Coronary artery (tissue), 2 donors: Measurements from ENCODE around the gene OR6S1.
"Not testable (repeated sequence)": the region's sequence is repeated elsewhere in the genome, so short reads cannot be mapped to it uniquely, and the experiment has no call there.

Source experiments
- DNase-seq: peaks from one replicate; pipeline ENCODE4 v3.0.0-alpha.2; 2017; ENCODE audit warnings: low spot score
- H3K27ac ChIP-seq, 2 donors: fragments of 200-600 bp; sonication (generic); one replicate each; pipeline ENCODE4 v1.5.1; 2016 to 2019
- H3K4me3 ChIP-seq: fragments of 200-600 bp; sonication (generic); 2 replicates; pipeline ENCODE4 v1.5.1; 2016; ENCODE audit warnings: mild to moderate bottlenecking, moderate library complexity
- CTCF ChIP-seq: fragments of 200-600 bp; sonication (generic); IDR thresholded peaks from one replicate; pipeline ENCODE4 v1.5.1; 2019; ENCODE audit warnings: antibody characterized with exemption

OR6S1 gene

GRCh38 chr14:20627346-20628027 lies 14.0 kb downstream of the OR6S1 start:
- no peak for DNase-seq
- Histone ChIP-seq H3K27ac (no peak overlapping the region), H3K4me3 (no peak overlapping the region)
- TF ChIP-seq CTCF = no peak

DNA sequence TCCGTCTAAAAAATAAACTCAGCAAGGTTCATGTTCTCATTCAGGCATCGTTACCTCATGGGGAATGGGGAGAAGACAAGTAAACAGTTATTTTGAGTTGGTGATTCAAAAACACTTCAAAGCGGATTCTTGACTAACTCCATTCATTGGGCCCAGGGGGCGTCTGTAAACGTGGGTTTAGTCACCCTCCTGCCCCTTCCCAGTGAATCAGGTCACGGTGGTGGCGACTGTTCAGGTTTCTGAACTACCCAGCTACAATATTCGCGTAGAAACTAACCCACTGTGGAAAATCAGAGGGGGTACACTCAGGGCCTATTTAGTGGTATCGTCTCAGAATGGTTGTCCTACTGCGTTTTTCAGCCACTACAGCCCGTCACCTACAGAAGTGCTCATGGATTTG lies 15.2 kb downstream of the OR6S1 start:
- no peak for DNase-seq
- peak overlapping the region; percentile 55 for H3K4me3 ChIP-seq

DNA sequence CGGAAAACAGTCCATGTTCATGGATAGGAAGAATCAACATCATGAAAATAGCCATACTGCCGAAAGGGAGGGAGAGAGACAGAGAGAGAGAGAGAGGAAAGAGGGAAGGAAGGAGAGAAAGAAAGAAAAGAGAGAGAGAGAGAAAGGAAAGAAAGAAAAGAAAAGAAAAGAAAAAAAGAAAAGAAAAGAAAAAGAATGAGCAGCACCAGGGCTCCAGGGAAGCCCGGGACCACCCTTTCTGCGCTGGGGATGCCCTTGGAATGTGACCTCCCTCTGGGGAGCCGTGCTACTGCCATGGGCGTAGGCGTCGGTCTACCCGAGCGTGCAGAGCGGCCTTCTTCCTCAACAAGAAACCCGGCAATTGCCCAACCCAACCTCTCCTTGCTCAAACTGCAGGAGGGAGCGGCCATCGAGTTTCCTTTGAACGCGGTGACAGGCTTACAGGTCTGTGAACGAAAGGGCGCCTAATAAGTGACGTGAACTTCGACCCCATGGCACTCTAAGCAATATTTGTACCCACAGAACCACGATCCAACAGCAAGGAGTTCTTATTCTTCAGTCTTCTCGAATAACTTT lies 16.9 kb downstream of the OR6S1 start:
- no peak overlapping the region for H3K27ac ChIP-seq
- peak overlapping the region; percentile 55 for H3K4me3 ChIP-seq
- TF ChIP-seq CTCF = no peak
- DNase-seq = no peak

More for the DNA sequence above, 15.2 kb downstream of the OR6S1 start:
- TF ChIP-seq CTCF = no peak
- H3K27ac ChIP-seq = no peak overlapping the region

- Histone ChIP-seq H3K4me3 (no peak overlapping the region), H3K27ac (no peak overlapping the region)
- no peak for DNase-seq
- TF ChIP-seq CTCF = no peak
These were observed 17.7 kb downstream of the OR6S1 start for GRCh38 chr14:20623798-20624197.

GRCh38 chr14:20622816-20623291 lies 18.6 kb downstream of the OR6S1 start:
- no peak for TF ChIP-seq CTCF
- H3K27ac ChIP-seq = no peak overlapping the region
- H3K4me3 ChIP-seq = peak overlapping the region; percentile 48
- no peak for DNase-seq

DNA sequence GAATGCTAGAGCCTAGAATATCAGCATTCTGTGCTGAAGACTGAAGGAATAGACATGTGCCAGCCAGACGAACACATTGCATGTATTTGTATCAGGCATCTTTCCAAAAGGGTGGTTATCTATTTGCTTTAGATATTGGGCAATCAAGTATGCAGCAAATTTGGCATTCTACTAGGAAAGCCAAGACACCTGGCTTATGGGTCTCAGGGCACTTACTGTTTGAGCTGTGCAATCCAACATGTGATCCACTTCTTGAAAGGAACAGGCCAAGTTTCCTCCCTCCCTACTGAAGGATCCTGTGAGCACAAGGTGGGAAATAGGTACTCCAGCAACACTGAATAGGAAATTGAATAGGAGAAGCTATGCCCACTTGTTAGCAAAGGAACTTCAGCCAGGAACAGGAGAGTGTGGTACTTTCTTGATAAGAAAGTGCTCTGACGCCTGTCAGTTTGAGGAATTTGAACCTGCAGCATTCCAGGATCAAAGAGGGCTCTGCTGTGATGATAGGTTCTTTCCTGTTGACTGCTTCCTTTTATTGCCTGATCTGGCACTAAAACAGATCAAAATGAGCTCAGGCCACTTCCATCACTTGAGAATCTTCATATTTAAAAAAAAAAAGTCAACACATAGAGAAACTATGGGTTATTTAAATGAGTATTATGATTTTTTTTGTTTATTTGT lies 20.6 kb downstream of the OR6S1 start:
- DNase-seq = no peak
- no peak overlapping the region for H3K27ac ChIP-seq
- TF ChIP-seq CTCF = no peak
- H3K4me3 ChIP-seq = no peak overlapping the region

GRCh38 chr14:20619688-20620087 lies 21.8 kb downstream of the OR6S1 start:
- not testable (repeated sequence) for H3K4me3 ChIP-seq, H3K27ac ChIP-seq, DNase-seq
